Stimulated activated CD4-positive, alpha-beta T cell treated with anti-CD3 and anti-CD28 coated beads, Interleukin-15, amount 100 ng/mL, for 1 hour (primary cell): ENCODE results near the gene CELF2.

ENCODE experiments used
- DNase-seq, 2 donors: peaks; one replicate each; pipeline ENCODE4 v3.0.0-alpha.2; 2020; ENCODE audit warnings: low read depth in 1 of 2, low spot score in 1 of 2

Gene CELF2

GRCh38 chr10:11292576-11293302 lies 275.1 kb downstream of the CELF2 start:
- no peak for DNase-seq

- no peak for DNase-seq
Measured at GRCh38 chr10:11293332-11293731, 275.7 kb downstream of the CELF2 start.

GRCh38 chr10:11294831-11295450 lies 277.3 kb downstream of the CELF2 start:
- no peak for DNase-seq

- no peak for DNase-seq
Measured at GRCh38 chr10:11295492-11295891, 277.8 kb downstream of the CELF2 start.

- no peak for DNase-seq
Measured at GRCh38 chr10:11297136-11297535, 279.5 kb downstream of the CELF2 start.

GRCh38 chr10:11298116-11298515 lies 280.4 kb downstream of the CELF2 start:
- DNase-seq, result no peak

- DNase-seq, result no peak
Measured at GRCh38 chr10:11299125-11299524, 281.5 kb downstream of the CELF2 start.

GRCh38 chr10:11300026-11300425 lies 282.4 kb downstream of the CELF2 start:
- no peak for DNase-seq

- DNase-seq, result no peak
Measured at GRCh38 chr10:11300563-11300962, 282.9 kb downstream of the CELF2 start.

- no peak for DNase-seq
Measured at GRCh38 chr10:11301571-11302111, 284.0 kb downstream of the CELF2 start.

- no peak for DNase-seq
Measured at GRCh38 chr10:11302181-11302580, 284.5 kb downstream of the CELF2 start.

GRCh38 chr10:11303361-11304170 lies 285.9 kb downstream of the CELF2 start:
- no peak for DNase-seq

- no peak for DNase-seq
Measured at GRCh38 chr10:11304906-11305585, 287.4 kb downstream of the CELF2 start.

- no peak for DNase-seq
Measured at GRCh38 chr10:11305825-11306593, 288.3 kb downstream of the CELF2 start.

- no peak for DNase-seq
Measured at GRCh38 chr10:11307004-11307403, 289.3 kb downstream of the CELF2 start.

GRCh38 chr10:11307937-11308336 lies 290.3 kb downstream of the CELF2 start:
- no peak for DNase-seq

GRCh38 chr10:11311027-11311426 lies 293.4 kb downstream of the CELF2 start:
- no peak for DNase-seq

GRCh38 chr10:11313463-11313862 lies 295.8 kb downstream of the CELF2 start:
- no peak for DNase-seq

GRCh38 chr10:11317936-11318670 lies 300.4 kb downstream of the CELF2 start:
- DNase-seq, result no peak
